H1 (cell line): ENCODE measurements around the gene CALML5. TPM values are rescaled to one million over a fixed set of nuclear protein-coding genes. Genes with fewer than 3 reads are reported as not detected.

Source experiments
- CHD1 ChIP-seq: IDR thresholded peaks from 2 replicates; pipeline ENCODE4 v1.6.1; 2012; ENCODE audit warnings: low read depth, low read length, improper control_type of control experiment
- CHD2 ChIP-seq: IDR thresholded peaks from 2 replicates; pipeline ENCODE4 v1.6.1; 2012; ENCODE audit warnings: low read length, improper control_type of control experiment
- NANOG ChIP-seq: IDR thresholded peaks from 2 replicates; pipeline ENCODE4 v1.6.1; 2011; ENCODE audit warnings: low read length, low read depth, mild to moderate bottlenecking, inconsistent platforms; ENCODE audit not compliant: insufficient read depth, poor library complexity, severe bottlenecking
- RAD21 ChIP-seq, 2 experiments: IDR thresholded peaks in 1 of 2; conservative IDR thresholded peaks in 1 of 2; 2 replicates each; pipeline ENCODE4 v1.6.1; 2011; ENCODE audit warnings: low read depth in 2 of 2, low read length in 2 of 2, improper control_type of control experiment in 1 of 2, inconsistent platforms in 1 of 2, mild to moderate bottlenecking in 1 of 2, moderate library complexity in 1 of 2
- SIRT6 ChIP-seq: IDR thresholded peaks from one replicate; pipeline ENCODE4 v1.7.1; 2012; ENCODE audit warnings: low read length, inconsistent platforms
- polyA plus RNA-seq, 7 experiments: library from polyadenylated mRNA; depleted of rRNA in 3 of 7; stranded (reverse) in 5 of 7; unstranded in 2 of 7; fragments of >200 nt in 5 of 7; fragments of 200-250 nt in 2 of 7; gene quantifications; 1 replicate in 5 of 7; 2 replicates in 1 of 7; 4 replicates in 1 of 7; pipeline versions ENCODE4 v1.2.1 to v1.2.3, GENCODE V29; 2011 to 2013; ENCODE audit warnings: missing spikeins in 2 of 7, mixed read lengths in 2 of 7
- total RNA-seq: library from RNA; stranded (reverse); fragmentation: NEBNext Ultra II Directional; extraction: Animal tissue kit (Norgen Biotek cat#: 25700); gene quantifications from 2 replicates; pipeline ENCODE4 v1.2.1, GENCODE V29; 2021

Gene CALML5
- total and polyA plus RNA-seq, 2 of the 8 experiments (the other 6 are each of a cell fraction or from before 2014, with no cell fraction given): not detected

DNA sequence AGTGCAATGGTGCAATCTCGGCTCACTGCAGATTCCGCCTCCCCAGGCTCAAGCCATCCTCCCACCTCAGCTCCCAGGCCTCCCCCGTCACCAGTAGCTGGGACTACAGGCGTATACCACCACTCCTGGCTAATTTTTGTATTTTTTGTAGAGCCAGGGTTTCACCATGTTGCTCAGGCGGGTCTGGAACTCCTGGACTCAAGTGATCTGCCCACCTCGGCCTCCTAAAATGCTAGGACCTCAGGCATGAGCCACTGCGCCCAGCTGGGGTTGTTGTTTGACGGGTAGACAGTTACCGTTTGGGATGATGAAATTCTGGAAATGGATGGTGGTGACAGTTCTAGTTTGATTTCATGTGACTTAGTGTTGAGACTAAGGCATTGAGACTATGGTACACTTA lies 40.7 kb upstream of the CALML5 start (continued):
- TF ChIP-seq CHD2 (no peak), NANOG (no peak), SIRT6 (no peak), CHD1 (no peak), RAD21 (IDR thresholded peaks at IDR 0.05 in 1 of 2, conservative IDR thresholded peaks at IDR 0.05 in 1 of 2; ENCODE audit: low read depth in 2 of 2, low read length in 2 of 2) (no peak)
